ENCODE data around the gene SLC35A3. TPM values are rescaled to one million over a fixed set of nuclear protein-coding genes. Genes with fewer than 3 reads are reported as not detected.
"Not testable (repeated sequence)": the region's sequence is repeated elsewhere in the genome, so short reads cannot be mapped to it uniquely, and the experiment has no call there.

SLC35A3 gene
- total and polyA plus RNA-seq, 2 of the 4 experiments (the other 2 are of a cell fraction), result 9.6 to 13.6 TPM

DNA sequence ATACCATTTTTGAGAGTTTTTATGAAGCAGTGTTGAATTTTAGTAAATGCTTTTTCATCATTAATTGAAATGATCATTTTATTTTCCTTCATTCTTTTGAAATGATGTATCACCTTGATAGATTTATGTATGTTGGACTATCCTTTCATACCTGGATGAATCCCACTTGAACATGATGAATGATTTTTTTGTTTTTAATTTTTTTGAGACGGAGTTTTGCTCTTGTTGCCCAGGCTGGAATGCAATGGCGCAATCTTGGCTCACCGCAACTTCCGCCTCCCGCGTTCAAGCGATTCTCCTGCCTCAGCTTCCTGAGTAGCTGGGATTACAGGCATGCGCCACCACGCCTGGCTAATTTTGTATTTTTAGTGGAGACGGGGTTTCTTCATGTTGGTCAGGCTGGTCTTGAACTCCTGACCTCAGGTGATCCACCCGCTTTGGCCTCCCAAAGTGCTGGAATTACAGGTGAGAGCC, 77.5 kb downstream of the SLC35A3 start:
- H3K9ac ChIP-seq (ENCODE audit: low read depth, low read length); H2AFZ ChIP-seq (replicated peaks; ENCODE audit: low read length, poor library complexity); in situ Hi-C loops (cut with MboI; ENCODE audit: low sequenced_read_pairs); H4K5ac ChIP-seq (ENCODE audit: low read depth, low read length); DNase-seq; H4K8ac ChIP-seq (ENCODE audit: low read depth in 2 of 2, low read length in 2 of 2); H3K18ac ChIP-seq (ENCODE audit: low read depth, low read length); H3K14ac ChIP-seq (replicated peaks; ENCODE audit: low read depth, low read length); BruUV-seq (replicated peaks); ATAC-seq (ENCODE audit: low read depth); H2BK20ac ChIP-seq (ENCODE audit: low read depth, low read length); H3K4me3 ChIP-seq (ENCODE audit: insufficient read depth, low read depth, low read length); H3K23ac ChIP-seq (ENCODE audit: low read depth, low read length); intact Hi-C loops (cut with micrococcal nuclease); H3K4ac ChIP-seq (ENCODE audit: low read depth, low read length); H4K91ac ChIP-seq (ENCODE audit: insufficient read depth, low read depth, low read length); H3K4me2 ChIP-seq (ENCODE audit: low read depth, low read length); H3K27me3 ChIP-seq (ENCODE audit: control insufficient read depth, insufficient read depth, low read length); H3K9me1 ChIP-seq (ENCODE audit: insufficient read depth, low read length); H2AK5ac ChIP-seq (ENCODE audit: low read depth, low read length); H2BK5ac ChIP-seq (ENCODE audit: low read depth, low read length, poor library complexity, severe bottlenecking); H3K56ac ChIP-seq (ENCODE audit: extremely low read depth, insufficient read depth, low read length); H2BK120ac ChIP-seq (ENCODE audit: low read depth, low read length); H3K27ac ChIP-seq (ENCODE audit: insufficient read depth, low read length); H2BK15ac ChIP-seq (ENCODE audit: low read depth, low read length); H2AK9ac ChIP-seq (replicated peaks; ENCODE audit: low read depth, low read length, poor library complexity); dilution Hi-C loops (cut with HindIII; ENCODE audit: low sequenced_read_pairs, unreplicated experiment); H3K9me3 ChIP-seq (ENCODE audit: control insufficient read depth, insufficient read depth, low read length); H3K36me3 ChIP-seq (ENCODE audit: control insufficient read depth, insufficient read depth, low read length); POLR2A ChIA-PET (ENCODE audit: unreplicated experiment); H3K4me1 ChIP-seq (ENCODE audit: control insufficient read depth, insufficient read depth, low read length): not testable (repeated sequence)
- WGBS, 2 experiments (ENCODE audit: extremely low coverage in 2 of 2, insufficient read length in 1 of 2), result no CpG with 5 or more reads among the region's 11 CpGs
- H3K79me1 ChIP-seq (ENCODE audit: low read depth in 1 of 2, low read length in 2 of 2), result peaks cover 9 to 56% of the 10 kb centered on the region in 2 experiments; a peak in 3 of 4 replicates
- CTCF ChIA-PET, result interaction anchor here (0.6 kb wide), 1 partner anchor 39 kb away, joined by 5 read pairs; no protein-coding TSS in a partner anchor
- peaks cover 30% of the 10 kb centered on the region for H4K20me1 ChIP-seq (ENCODE audit: insufficient read depth, low read length)
